H9 (cell line): ENCODE results near the gene TMED7. TPM values are rescaled to one million over a fixed set of nuclear protein-coding genes. Genes with fewer than 3 reads are reported as not detected.

Experiments
- DNase-seq: peaks from one replicate; pipeline ENCODE4 v3.0.0-alpha.2; 2017
- H2AFZ ChIP-seq: one replicate; pipeline ENCODE4 v1.6.1; 2013; ENCODE audit warnings: mild to moderate bottlenecking, low read length, control low read depth, moderate library complexity
- H2AK5ac ChIP-seq: 2 replicates; pipeline ENCODE4 v1.6.1; 2013; ENCODE audit warnings: low read length, control low read depth, mixed read lengths; ENCODE audit not compliant: insufficient read length
- H2BK120ac ChIP-seq: one replicate; pipeline ENCODE4 v1.6.1; 2013; ENCODE audit warnings: low read depth, mild to moderate bottlenecking, low read length, control low read depth, inconsistent platforms; ENCODE audit not compliant: poor library complexity, severe bottlenecking
- H2BK12ac ChIP-seq: 2 replicates; pipeline ENCODE4 v1.6.1; 2013; ENCODE audit warnings: low read length, control low read depth, mixed read lengths, low read depth; ENCODE audit not compliant: insufficient read length
- H2BK15ac ChIP-seq: 2 replicates; pipeline ENCODE4 v1.6.1; 2013; ENCODE audit warnings: low read depth, low read length, control low read depth
- H2BK20ac ChIP-seq: one replicate; pipeline ENCODE4 v1.6.1; 2013; ENCODE audit warnings: low read depth, mild to moderate bottlenecking, low read length, control low read depth, inconsistent platforms; ENCODE audit not compliant: poor library complexity, severe bottlenecking
- H2BK5ac ChIP-seq: 2 replicates; pipeline ENCODE4 v1.6.1; 2013; ENCODE audit warnings: low read length, control low read depth, mixed read lengths; ENCODE audit not compliant: insufficient read length
- H3K14ac ChIP-seq: 2 replicates; pipeline ENCODE4 v1.6.1; 2013; ENCODE audit warnings: low read length, control low read depth; ENCODE audit not compliant: insufficient read depth
- H3K18ac ChIP-seq: 2 replicates; pipeline ENCODE4 v1.6.1; 2013; ENCODE audit warnings: low read depth, mild to moderate bottlenecking, mixed read lengths, low read length, control low read depth; ENCODE audit not compliant: insufficient read length
- H3K23ac ChIP-seq: 2 replicates; pipeline ENCODE4 v1.6.1; 2013; ENCODE audit warnings: low read length, control low read depth, mixed read lengths, low read depth; ENCODE audit not compliant: insufficient read length
- H3K23me2 ChIP-seq: 2 replicates; pipeline ENCODE4 v1.6.1; 2013; ENCODE audit warnings: low read depth, mild to moderate bottlenecking, mixed read lengths, low read length, control low read depth; ENCODE audit not compliant: insufficient read length, poor library complexity, severe bottlenecking
- H3K27ac ChIP-seq: 2 replicates; pipeline ENCODE4 v1.5.1; 2013; ENCODE audit warnings: low read length, control low read depth, mixed read lengths, low read depth; ENCODE audit not compliant: insufficient read length
- H3K27me3 ChIP-seq: 2 replicates; pipeline ENCODE4 v1.6.1; 2013; ENCODE audit warnings: low read length, control low read depth, inconsistent platforms; ENCODE audit not compliant: insufficient read depth
- H3K4ac ChIP-seq: 2 replicates; pipeline ENCODE4 v1.6.1; 2013; ENCODE audit warnings: low read depth, mild to moderate bottlenecking, control low read depth, inconsistent platforms, low read length, moderate library complexity
- H3K4me1 ChIP-seq: 2 replicates; pipeline ENCODE4 v1.6.1; 2013; ENCODE audit warnings: low read length, control low read depth, inconsistent platforms; ENCODE audit not compliant: insufficient read depth
- H3K4me2 ChIP-seq: 2 replicates; pipeline ENCODE4 v1.6.1; 2013; ENCODE audit warnings: low read length, control low read depth, mixed read lengths; ENCODE audit not compliant: insufficient read length, insufficient read depth
- H3K56ac ChIP-seq: 2 replicates; pipeline ENCODE4 v1.6.1; 2013; ENCODE audit warnings: low read depth, mild to moderate bottlenecking, mixed read lengths, low read length, control low read depth; ENCODE audit not compliant: insufficient read length
- H3K79me1 ChIP-seq: 2 replicates; pipeline ENCODE4 v1.6.1; 2013; ENCODE audit warnings: low read depth, mild to moderate bottlenecking, moderate library complexity, low read length, control low read depth, inconsistent platforms; ENCODE audit not compliant: insufficient read depth, poor library complexity, severe bottlenecking
- H3K79me2 ChIP-seq: 2 replicates; pipeline ENCODE4 v1.6.1; 2013; ENCODE audit warnings: low read length, control low read depth, inconsistent platforms; ENCODE audit not compliant: insufficient read depth
- H3K9ac ChIP-seq: 2 replicates; pipeline ENCODE4 v1.6.1; 2013; ENCODE audit warnings: low read length, control low read depth, mixed read lengths; ENCODE audit not compliant: insufficient read length; ENCODE audit errors: extremely low read depth
- H3K9me3 ChIP-seq: one replicate; pipeline ENCODE4 v1.6.1; 2013; ENCODE audit warnings: low read depth, low read length, inconsistent platforms; ENCODE audit not compliant: control insufficient read depth
- H3T11ph ChIP-seq: one replicate; pipeline ENCODE4 v1.6.1; 2013; ENCODE audit warnings: mild to moderate bottlenecking, low read length, control low read depth, inconsistent platforms
- H4K20me1 ChIP-seq: one replicate; pipeline ENCODE4 v1.6.1; 2013; ENCODE audit not compliant: control insufficient read depth, insufficient read length, insufficient read depth
- H4K5ac ChIP-seq: 2 replicates; pipeline ENCODE4 v1.6.1; 2013; ENCODE audit warnings: low read depth, mild to moderate bottlenecking, mixed read lengths, low read length, control low read depth; ENCODE audit not compliant: insufficient read length
- H4K8ac ChIP-seq: replicated peaks from 2 replicates; pipeline ENCODE4 v1.6.1; 2013; ENCODE audit warnings: low read length, control low read depth, mixed read lengths, low read depth; ENCODE audit not compliant: insufficient read length
- H4K91ac ChIP-seq: 2 replicates; pipeline ENCODE4 v1.6.1; 2013; ENCODE audit warnings: low read depth, mild to moderate bottlenecking, moderate library complexity, mixed read lengths, low read length, control low read depth; ENCODE audit not compliant: insufficient read length
- H3K27ac Mint-ChIP-seq, 3 experiments: 2 replicates in 2 of 3; 3 replicates in 1 of 3; pipeline ENCODE4 v1.8.0; 2020 to 2021; ENCODE audit warnings: mixed read lengths in 3 of 3, mild to moderate bottlenecking in 1 of 3, moderate library complexity in 1 of 3
- H3K27me3 Mint-ChIP-seq: 2 replicates; pipeline ENCODE4 v1.8.0; 2021; ENCODE audit warnings: low read depth, mild to moderate bottlenecking, moderate library complexity, mixed read lengths
- H3K36me3 Mint-ChIP-seq, 3 experiments: 2 replicates in 2 of 3; 3 replicates in 1 of 3; pipeline ENCODE4 v1.8.0; 2020 to 2021; ENCODE audit warnings: low read depth in 3 of 3, mixed read lengths in 3 of 3; ENCODE audit not compliant: insufficient read depth in 1 of 3
- H3K4me1 Mint-ChIP-seq, 2 experiments: 2 replicates each; pipeline ENCODE4 v1.8.0; 2020; ENCODE audit warnings: mixed read lengths in 2 of 2
- H3K4me3 Mint-ChIP-seq, 2 experiments: 2 replicates in 1 of 2; 3 replicates in 1 of 2; pipeline ENCODE4 v1.8.0; 2020 to 2021; ENCODE audit warnings: mild to moderate bottlenecking in 2 of 2, mixed read lengths in 2 of 2, moderate library complexity in 1 of 2
- H3K9me3 Mint-ChIP-seq, 2 experiments: 2 replicates in 1 of 2; 3 replicates in 1 of 2; pipeline ENCODE4 v1.8.0; 2020; ENCODE audit warnings: mild to moderate bottlenecking in 2 of 2, mixed read lengths in 2 of 2, moderate library complexity in 1 of 2
- CTCF ChIP-seq: fragments of 200-600 bp; sonication (generic); conservative IDR thresholded peaks from 3 replicates; pipeline ENCODE4 v1.8.0; 2021; ENCODE audit warnings: antibody characterized with exemption, mild to moderate bottlenecking
- WGBS: extraction: QIAGEN DNeasy Blood & Tissue Kit; methylation state at CpG from one replicate; pipeline ENCODE4 v1.1.7; 2013; ENCODE audit warnings: missing lambda C conversion rate, low lambda C conversion rate, mixed read lengths; ENCODE audit not compliant: insufficient read length; ENCODE audit errors: extremely low coverage; 5-methylcytosine and 5-hydroxymethylcytosine counted together
- total RNA-seq: library from RNA; stranded (reverse); gene quantifications from 2 replicates; pipeline ENCODE4 v1.2.1, GENCODE V29; 2021

Gene TMED7
- total RNA-seq, 1 experiment from 2014 or later = 68.8 TPM

- DNase-seq = no peak
- Histone ChIP-seq H2BK5ac (no peak overlapping the region), H2BK12ac (no peak overlapping the region), H3K23ac (no peak overlapping the region), H3T11ph (no peak overlapping the region), H3K14ac (no peak overlapping the region), H2BK15ac (no peak overlapping the region), H3K18ac (no peak overlapping the region), H4K20me1 (no peaks in the 10 kb centered on the region), H4K5ac (no peak overlapping the region), H3K23me2 (no peaks in the 10 kb centered on the region), H3K56ac (no peak overlapping the region), H3K79me2 (no peaks in the 10 kb centered on the region), H2AK5ac (no peak overlapping the region), H3K4ac (no peak overlapping the region), H2BK120ac (no peak overlapping the region), H3K9ac (no peak overlapping the region), H3K4me2 (no peak overlapping the region), H4K8ac (no peak overlapping the region), H3K27ac (no peak overlapping the region), H3K27me3 (no peaks in the 10 kb centered on the region), H2BK20ac (no peak overlapping the region), H3K9me3 (no peaks in the 10 kb centered on the region), H3K79me1 (no peaks in the 10 kb centered on the region), H4K91ac (no peak overlapping the region), H3K4me1 (no peaks in the 10 kb centered on the region), H2AFZ (no peak overlapping the region)
- no CpG with 5 or more reads among the region's 2 CpGs for WGBS
- Mint-ChIP-seq H3K4me1 (peaks cover 0 to under 1% of the 10 kb centered on the region in 2 experiments; a peak in 2 of 4 replicates), H3K9me3 (no peaks in the 10 kb centered on the region), H3K4me3 (no peak overlapping the region), H3K27me3 (no peaks in the 10 kb centered on the region), H3K27ac (no peak overlapping the region), H3K36me3 (no peaks in the 10 kb centered on the region)
- TF ChIP-seq CTCF = no peak
Observed at GRCh38 chr5:115594128-115595047, 31.4 kb downstream of the TMED7 start.
